Measurements from ENCODE around the gene PRPF31. TPM values are rescaled to one million over a fixed set of nuclear protein-coding genes. Genes with fewer than 3 reads are reported as not detected.
A peak's percentile ranks its signal among the peaks of the same experiment; 100 is the strongest.

Gene PRPF31
- polyA plus RNA-seq, 6 donors from 2014 or later, result 59.3 to 83.7 (median 62.6) TPM

- Mint-ChIP-seq H3K27me3 (no peaks in the 10 kb centered on the region), H3K4me3 (peak within 1 kb of the TSS; percentile 83 to 96 (median 90)), H3K9me3 (no peaks in the 10 kb centered on the region), H3K4me1 (peaks cover 46 to 51% (median 49%) of the 10 kb centered on the region in 3 donors), H3K36me3 (peaks cover 0 to 8% of the 10 kb centered on the region in 2 donors), H3K27ac (peak within 1 kb of the TSS; percentile 80 to 99 (median 95))
- no peak for ATAC-seq (ENCODE audit: low read depth in 2 of 2)
- DNase-seq, result peak; percentile 20
Observed at GRCh38 chr19:54137699-54138488, 22.3 kb downstream of the PRPF31 start, which contains the start of gene CNOT3. TSS of gene CNOT3 (plus strand) at chr19:54137762. CDS start at chr19:54142979, 5,217 bp downstream.

GRCh38 chr19:54138489-54139256 is 23.1 kb downstream of the PRPF31 start:
- peaks cover 46 to 56% (median 51%) of the 10 kb centered on the region in 3 donors for H3K4me1 Mint-ChIP-seq

GRCh38 chr19:54141356-54141755 is 25.8 kb downstream of the PRPF31 start:
- peak overlapping the region in 2 of 8 donors; percentile 84 to 88 for H3K4me3 Mint-ChIP-seq
- peaks cover 35 to 58% (median 49%) of the 10 kb centered on the region in 3 donors for H3K4me1 Mint-ChIP-seq
- H3K9me3 Mint-ChIP-seq, result no peaks in the 10 kb centered on the region
- H3K27me3 Mint-ChIP-seq, result no peaks in the 10 kb centered on the region
- ATAC-seq (ENCODE audit: low read depth in 2 of 2) (no peak), DNase-seq (no peak)
- H3K36me3 Mint-ChIP-seq, result peaks cover 6 to 33% of the 10 kb centered on the region in 2 donors
- H3K27ac Mint-ChIP-seq, result peak overlapping the region in 1 of 6 donors; percentile 6

More at GRCh38 chr19:54138489-54139256, 23.1 kb downstream of the PRPF31 start:
- H3K36me3 Mint-ChIP-seq, result peaks cover 0 to 16% of the 10 kb centered on the region in 2 donors
- peak overlapping the region; percentile 70 to 99 (median 94) for H3K27ac Mint-ChIP-seq
- no peaks in the 10 kb centered on the region for H3K9me3 Mint-ChIP-seq
- ATAC-seq (ENCODE audit: low read depth in 2 of 2), result no peak
- H3K4me3 Mint-ChIP-seq, result peak overlapping the region; percentile 83 to 95 (median 89)
- no peak for DNase-seq
- no peaks in the 10 kb centered on the region for H3K27me3 Mint-ChIP-seq

- Mint-ChIP-seq H3K4me1 (peaks cover 30 to 53% (median 43%) of the 10 kb centered on the region in 3 donors), H3K27me3 (no peaks in the 10 kb centered on the region), H3K4me3 (peak overlapping the region in 3 of 8 donors; percentile 62 to 88 (median 84)), H3K9me3 (no peaks in the 10 kb centered on the region), H3K36me3 (peaks cover 6 to 42% of the 10 kb centered on the region in 2 donors), H3K27ac (peak overlapping the region in 4 of 6 donors; percentile 6 to 57 (median 20))
- no peak for DNase-seq
- ATAC-seq (ENCODE audit: low read depth in 2 of 2), result no peak
Observed at GRCh38 chr19:54142166-54142780, 26.7 kb downstream of the PRPF31 start.

GRCh38 chr19:54145541-54146158 is 30.1 kb downstream of the PRPF31 start:
- peak overlapping the region in 1 of 6 donors; percentile 86 for H3K27ac Mint-ChIP-seq
- no peak for DNase-seq
- peaks cover 10 to 43% (median 29%) of the 10 kb centered on the region in 3 donors for H3K4me1 Mint-ChIP-seq
- no peak for ATAC-seq (ENCODE audit: low read depth in 2 of 2)
- H3K27me3 Mint-ChIP-seq, result no peaks in the 10 kb centered on the region
- peaks cover 6 to 51% of the 10 kb centered on the region in 2 donors for H3K36me3 Mint-ChIP-seq
- H3K4me3 Mint-ChIP-seq, result no peak overlapping the region
- H3K9me3 Mint-ChIP-seq, result no peaks in the 10 kb centered on the region

GRCh38 chr19:54147676-54148075 is 32.1 kb downstream of the PRPF31 start:
- H3K27ac Mint-ChIP-seq, result no peak overlapping the region
- DNase-seq (no peak), ATAC-seq (ENCODE audit: low read depth in 2 of 2) (no peak)
- H3K9me3 Mint-ChIP-seq, result no peaks in the 10 kb centered on the region
- H3K4me1 Mint-ChIP-seq, result peaks cover 2 to 29% (median 18%) of the 10 kb centered on the region in 3 donors
- H3K36me3 Mint-ChIP-seq, result peaks cover 6 to 51% of the 10 kb centered on the region in 2 donors
- no peak overlapping the region for H3K4me3 Mint-ChIP-seq
- no peaks in the 10 kb centered on the region for H3K27me3 Mint-ChIP-seq

- no peak for DNase-seq
- Mint-ChIP-seq H3K27me3 (no peaks in the 10 kb centered on the region), H3K36me3 (peaks cover 6 to 51% of the 10 kb centered on the region in 2 donors), H3K4me3 (no peak overlapping the region), H3K4me1 (peaks cover 2 to 26% (median 18%) of the 10 kb centered on the region in 3 donors), H3K27ac (no peak overlapping the region), H3K9me3 (no peaks in the 10 kb centered on the region)
- no peak for ATAC-seq (ENCODE audit: low read depth in 2 of 2)
Observed at GRCh38 chr19:54148158-54148557, 32.6 kb downstream of the PRPF31 start.

- no peak for ATAC-seq (ENCODE audit: low read depth in 2 of 2)
- Mint-ChIP-seq H3K4me3 (no peak overlapping the region), H3K27ac (peak overlapping the region in 2 of 6 donors; percentile 78 to 87), H3K4me1 (peaks cover 2 to 20% (median 19%) of the 10 kb centered on the region in 3 donors), H3K9me3 (no peaks in the 10 kb centered on the region), H3K36me3 (peaks cover 6 to 48% of the 10 kb centered on the region in 2 donors), H3K27me3 (no peaks in the 10 kb centered on the region)
- DNase-seq, result no peak
Observed at GRCh38 chr19:54149021-54149812, 33.7 kb downstream of the PRPF31 start.

- Mint-ChIP-seq H3K27me3 (no peaks in the 10 kb centered on the region), H3K9me3 (no peaks in the 10 kb centered on the region), H3K4me3 (peak overlapping the region in 1 of 8 donors; percentile 60), H3K27ac (no peak overlapping the region), H3K4me1 (peaks cover 4 to 14% (median 14%) of the 10 kb centered on the region in 3 donors), H3K36me3 (peaks cover 0 to 34% of the 10 kb centered on the region in 2 donors)
- ATAC-seq (ENCODE audit: low read depth in 2 of 2) (no peak), DNase-seq (no peak)
Observed at GRCh38 chr19:54151362-54152035, 35.9 kb downstream of the PRPF31 start.

GRCh38 chr19:54152267-54152666 is 36.7 kb downstream of the PRPF31 start:
- Mint-ChIP-seq H3K27me3 (no peaks in the 10 kb centered on the region), H3K27ac (peak overlapping the region in 1 of 6 donors; percentile 12), H3K4me1 (peaks cover 7 to 21% (median 21%) of the 10 kb centered on the region in 3 donors), H3K4me3 (peak overlapping the region in 1 of 8 donors; percentile 15), H3K36me3 (peaks cover 0 to 34% of the 10 kb centered on the region in 2 donors), H3K9me3 (no peaks in the 10 kb centered on the region)
- no peak for ATAC-seq (ENCODE audit: low read depth in 2 of 2)
- no peak for DNase-seq

GRCh38 chr19:54152878-54153524 is 37.4 kb downstream of the PRPF31 start:
- Mint-ChIP-seq H3K27ac (peak overlapping the region in 2 of 6 donors; percentile 22 to 54), H3K27me3 (no peaks in the 10 kb centered on the region), H3K36me3 (peaks cover 0 to 34% of the 10 kb centered on the region in 2 donors), H3K4me3 (no peak overlapping the region), H3K9me3 (no peaks in the 10 kb centered on the region), H3K4me1 (peaks cover 12 to 22% (median 21%) of the 10 kb centered on the region in 3 donors)
- DNase-seq (no peak), ATAC-seq (ENCODE audit: low read depth in 2 of 2) (no peak)

Data from naive B cell (primary cell).